Tibial nerve (tissue), 4 donors: ENCODE measurements around the gene RNASEH2B. TPM values are rescaled to one million over a fixed set of nuclear protein-coding genes. Genes with fewer than 3 reads are reported as not detected.

Experiments
- DNase-seq, 2 donors: peaks; one replicate each; pipeline ENCODE4 v3.0.0-alpha.2; 2019; ENCODE audit warnings: low spot score in 2 of 2
- H3K27ac ChIP-seq, 4 donors: fragments of 200-600 bp; sonication (generic) in 3 of 4; one replicate each; pipeline ENCODE4 v1.5.1; 2017 to 2019; ENCODE audit warnings: mild to moderate bottlenecking in 1 of 4
- H3K27me3 ChIP-seq, 2 donors: fragments of 200-600 bp; sonication (generic) in 1 of 2; one replicate each; pipeline versions ENCODE4 v1.5.1 to v1.6.0; 2017 to 2019
- H3K36me3 ChIP-seq, 3 donors: fragments of 200-600 bp; sonication (generic); one replicate each; pipeline ENCODE4 v1.5.1; 2018 to 2019
- H3K4me1 ChIP-seq, 4 donors: fragments of 200-600 bp; sonication (generic) in 3 of 4; one replicate each; pipeline ENCODE4 v1.5.1; 2017 to 2019
- H3K4me3 ChIP-seq, 4 donors: fragments of 200-600 bp; sonication (generic) in 3 of 4; one replicate each; pipeline ENCODE4 v1.5.1; 2017 to 2019; ENCODE audit warnings: mild to moderate bottlenecking in 1 of 4, moderate library complexity in 1 of 4
- H3K9me3 ChIP-seq, 4 donors: fragments of 200-600 bp; sonication (generic) in 3 of 4; one replicate each; pipeline ENCODE4 v1.5.1; 2017 to 2019
- EP300 ChIP-seq, 2 donors: sonication (generic); formaldehyde crosslinking; IDR thresholded peaks; one replicate each; pipeline ENCODE4 v1.6.1; 2017; ENCODE audit warnings: antibody characterized with exemption in 2 of 2, mild to moderate bottlenecking in 1 of 2
- POLR2A ChIP-seq, 2 donors: fragments of 450-650 bp; IDR thresholded peaks; one replicate each; pipeline ENCODE4 v1.6.1; 2017; ENCODE audit warnings: antibody characterized with exemption in 2 of 2, mild to moderate bottlenecking in 2 of 2, moderate library complexity in 2 of 2
- WGBS, 2 donors: methylation state at CpG; one replicate each; pipeline ENCODE4 v1.1.5; 2018; 5-methylcytosine and 5-hydroxymethylcytosine counted together
- total RNA-seq, 4 donors: library from RNA; depleted of rRNA; stranded (reverse); fragments of >200 nt; gene quantifications; one replicate each; pipeline ENCODE4 v1.1.0, GENCODE V29; 2016
- TF ChIP-seq, protein P1 (sequence below), 5 experiments: fragments of 200-600 bp in 3 of 5; fragments of 450-650 bp in 2 of 5; sonication (generic) in 3 of 5; IDR thresholded peaks; one replicate each; pipeline ENCODE4 v1.5.1; 2016 to 2019; ENCODE audit warnings: antibody characterized with exemption in 5 of 5, mild to moderate bottlenecking in 3 of 5, moderate library complexity in 2 of 5

Gene RNASEH2B
- total RNA-seq, 4 donors from 2014 or later: 52.5 to 104 (median 76.5) TPM

DNA sequence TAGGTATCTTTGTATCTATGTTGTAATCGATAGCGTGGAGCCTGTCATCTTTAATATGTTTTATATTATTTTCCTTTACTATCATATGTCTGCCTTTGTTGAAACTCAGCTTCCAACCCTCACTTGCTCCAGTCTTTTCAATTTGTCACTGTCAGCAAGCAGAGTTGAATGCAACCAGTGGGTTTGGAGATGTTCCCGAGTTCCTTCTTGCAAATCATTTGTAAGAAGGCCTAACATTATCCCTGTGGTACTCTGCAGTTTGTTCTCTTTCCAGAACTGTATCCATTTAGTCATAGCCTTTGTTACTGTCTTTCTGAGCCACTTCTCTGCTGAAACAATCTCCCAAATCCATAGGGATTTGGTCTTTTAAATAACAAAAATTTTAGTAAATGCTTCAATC, 41.8 kb downstream of the RNASEH2B start:
- no peak for DNase-seq
- Histone ChIP-seq H3K4me3 (no peak overlapping the region), H3K27me3 (no peaks in the 10 kb centered on the region), H3K27ac (no peak overlapping the region), H3K36me3 (peaks cover 0 to 15% (median 0%) of the 10 kb centered on the region in 3 donors), H3K9me3 (no peaks in the 10 kb centered on the region), H3K4me1 (peaks cover 0 to 5% (median 0%) of the 10 kb centered on the region in 4 donors)
- TF ChIP-seq, protein P1, sequence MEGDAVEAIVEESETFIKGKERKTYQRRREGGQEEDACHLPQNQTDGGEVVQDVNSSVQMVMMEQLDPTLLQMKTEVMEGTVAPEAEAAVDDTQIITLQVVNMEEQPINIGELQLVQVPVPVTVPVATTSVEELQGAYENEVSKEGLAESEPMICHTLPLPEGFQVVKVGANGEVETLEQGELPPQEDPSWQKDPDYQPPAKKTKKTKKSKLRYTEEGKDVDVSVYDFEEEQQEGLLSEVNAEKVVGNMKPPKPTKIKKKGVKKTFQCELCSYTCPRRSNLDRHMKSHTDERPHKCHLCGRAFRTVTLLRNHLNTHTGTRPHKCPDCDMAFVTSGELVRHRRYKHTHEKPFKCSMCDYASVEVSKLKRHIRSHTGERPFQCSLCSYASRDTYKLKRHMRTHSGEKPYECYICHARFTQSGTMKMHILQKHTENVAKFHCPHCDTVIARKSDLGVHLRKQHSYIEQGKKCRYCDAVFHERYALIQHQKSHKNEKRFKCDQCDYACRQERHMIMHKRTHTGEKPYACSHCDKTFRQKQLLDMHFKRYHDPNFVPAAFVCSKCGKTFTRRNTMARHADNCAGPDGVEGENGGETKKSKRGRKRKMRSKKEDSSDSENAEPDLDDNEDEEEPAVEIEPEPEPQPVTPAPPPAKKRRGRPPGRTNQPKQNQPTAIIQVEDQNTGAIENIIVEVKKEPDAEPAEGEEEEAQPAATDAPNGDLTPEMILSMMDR (IDR thresholded peaks at IDR 0.05): no peak
- WGBS, 2 donors: 79 to 83% methylated on average over 3 of the region's 3 CpGs

DNA sequence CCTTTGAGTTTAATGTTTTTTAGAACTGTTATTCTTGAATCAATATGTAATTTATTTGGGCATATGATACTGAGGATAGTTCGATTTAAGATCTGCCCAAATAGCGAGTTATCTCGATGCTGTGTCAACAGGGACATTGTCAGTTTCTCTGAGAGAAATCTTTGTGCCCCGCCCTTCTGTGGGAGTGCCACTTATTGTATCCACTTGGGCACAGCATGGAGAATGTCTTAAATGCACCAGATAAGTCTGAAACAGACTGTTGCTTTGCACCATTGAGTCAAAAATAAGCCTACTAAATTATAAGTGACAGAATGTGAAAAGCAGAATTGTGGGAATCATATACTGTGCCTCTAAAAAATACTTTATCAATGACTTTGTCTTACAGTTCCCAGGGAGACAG, 45.6 kb downstream of the RNASEH2B start:
- H3K9me3 ChIP-seq: no peaks in the 10 kb centered on the region
- no peak for TF ChIP-seq EP300 (IDR thresholded peaks at IDR 0.05)
- TF ChIP-seq POLR2A (IDR thresholded peaks at IDR 0.05): no peak
- TF ChIP-seq, protein P1 (IDR thresholded peaks at IDR 0.05): no peak
- no peak overlapping the region for H3K4me3 ChIP-seq
- no peak for DNase-seq
- H3K36me3 ChIP-seq: peaks cover 0 to 11% (median 0%) of the 10 kb centered on the region in 3 donors
- 72 to 77% methylated on average over 4 of the region's 4 CpGs for WGBS, 2 donors
- H3K4me1 ChIP-seq: peaks cover 0 to 5% (median 0%) of the 10 kb centered on the region in 4 donors
- no peaks in the 10 kb centered on the region for H3K27me3 ChIP-seq
- H3K27ac ChIP-seq: no peak overlapping the region

DNA sequence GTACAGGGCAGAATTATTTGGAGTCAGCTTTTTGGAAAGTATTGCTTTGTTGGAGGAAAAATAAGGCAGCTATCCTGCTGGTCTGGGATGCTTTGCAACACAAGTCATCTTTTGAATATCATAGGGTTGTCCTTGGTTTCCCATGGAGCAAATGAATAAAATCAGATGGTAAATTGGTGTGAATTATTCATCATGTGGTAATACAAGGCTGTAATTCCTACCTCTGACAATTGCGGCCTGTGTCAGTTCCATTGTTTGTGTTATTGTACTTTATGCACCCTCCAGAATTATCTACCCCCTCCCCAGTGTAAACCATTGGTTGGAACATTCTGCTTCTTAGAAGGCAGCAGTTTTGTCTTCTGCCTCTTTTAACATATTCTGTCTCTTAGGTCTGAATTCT, 46.2 kb downstream of the RNASEH2B start:
- TF ChIP-seq EP300 (IDR thresholded peaks at IDR 0.05): no peak
- TF ChIP-seq POLR2A (IDR thresholded peaks at IDR 0.05): no peak
- TF ChIP-seq, protein P1 (IDR thresholded peaks at IDR 0.05): no peak
- Histone ChIP-seq H3K36me3 (peaks cover 0 to 15% (median 0%) of the 10 kb centered on the region in 3 donors), H3K27me3 (no peaks in the 10 kb centered on the region), H3K9me3 (no peaks in the 10 kb centered on the region), H3K4me3 (no peak overlapping the region), H3K27ac (no peak overlapping the region), H3K4me1 (peaks cover 0 to 3% (median 0%) of the 10 kb centered on the region in 4 donors)
- WGBS, 2 donors: 84 to 91% methylated on average over 1 of the region's 1 CpG
- no peak for DNase-seq

DNA sequence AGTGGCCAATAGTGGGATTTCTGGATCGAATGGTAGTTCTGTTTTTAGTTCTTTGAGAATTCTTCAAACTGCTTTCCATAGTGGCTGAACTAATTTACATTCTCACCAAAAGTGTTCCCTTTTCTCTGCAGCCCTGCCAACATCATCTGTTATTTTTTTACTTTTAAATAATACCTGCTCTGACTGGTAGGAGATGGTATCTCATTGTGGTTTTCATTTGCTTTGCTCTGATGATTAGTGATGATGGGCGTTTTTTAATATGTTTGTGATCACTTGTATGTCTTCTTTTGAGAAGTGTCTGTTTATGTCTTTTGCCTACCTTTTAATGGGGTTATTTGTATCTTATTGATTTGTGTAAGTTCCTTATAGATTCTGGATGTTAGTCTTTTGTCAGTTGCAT, 48.0 kb downstream of the RNASEH2B start:
- no peak overlapping the region for H3K4me3 ChIP-seq
- TF ChIP-seq, protein P1 (IDR thresholded peaks at IDR 0.05): no peak
- TF ChIP-seq POLR2A (IDR thresholded peaks at IDR 0.05) (no peak), EP300 (IDR thresholded peaks at IDR 0.05) (no peak)
- no peaks in the 10 kb centered on the region for H3K27me3 ChIP-seq

GRCh38 chr13:50969691-50970090, 60.1 kb downstream of the RNASEH2B start:
- H3K27me3 ChIP-seq: no peaks in the 10 kb centered on the region
- no peak for DNase-seq
- 68 to 75% methylated on average over 11 of the region's 11 CpGs for WGBS, 2 donors

More for the DNA sequence above, 48.0 kb downstream of the RNASEH2B start:
- Histone ChIP-seq H3K4me1 (no peaks in the 10 kb centered on the region), H3K36me3 (peaks cover 0 to 25% (median 0%) of the 10 kb centered on the region in 3 donors), H3K27ac (no peak overlapping the region), H3K9me3 (no peaks in the 10 kb centered on the region)
- 94 to 96% methylated on average over 2 of the region's 2 CpGs for WGBS, 2 donors
- no peak for DNase-seq

More at GRCh38 chr13:50969691-50970090, 60.1 kb downstream of the RNASEH2B start:
- Histone ChIP-seq H3K9me3 (no peaks in the 10 kb centered on the region), H3K27ac (no peak overlapping the region), H3K4me1 (no peaks in the 10 kb centered on the region), H3K36me3 (peaks cover 0 to 37% (median 0%) of the 10 kb centered on the region in 3 donors), H3K4me3 (no peak overlapping the region)
- TF ChIP-seq, protein P1 (IDR thresholded peaks at IDR 0.05): no peak
- no peak for TF ChIP-seq POLR2A (IDR thresholded peaks at IDR 0.05)
